ENCODE measurements around the gene PHLDB1.

PHLDB1 gene

GRCh38 chr11:118652681-118653181, 45.3 kb downstream of the PHLDB1 start:
- Histone ChIP-seq H3K9ac (ENCODE audit: low read length) (no peak overlapping the region), H3K9me3 (ENCODE audit: low read length) (no peaks in the 10 kb centered on the region), H3K27me3 (ENCODE audit: insufficient read depth, low read length) (no peaks in the 10 kb centered on the region; the same call in 1 of the 2 replicates), H3F3A (ENCODE audit: insufficient read depth, low read length) (no peaks in the 10 kb centered on the region), H3K4me3 (ENCODE audit: low read depth, low read length, poor library complexity, severe bottlenecking) (no peak overlapping the region), H3K9me2 (ENCODE audit: low read depth, low read length) (no peaks in the 10 kb centered on the region), H3K79me2 (ENCODE audit: insufficient read depth, low read length) (no peaks in the 10 kb centered on the region), H2AFZ (ENCODE audit: low read length) (no peak overlapping the region), H3K36me3 (ENCODE audit: insufficient read depth, low read length) (no peaks in the 10 kb centered on the region), H3K4me1 (ENCODE audit: insufficient read depth, low read length, severe bottlenecking) (no peaks in the 10 kb centered on the region), H3K4me2 (ENCODE audit: low read length) (no peak overlapping the region), H4K20me1 (ENCODE audit: insufficient read depth, low read length) (no peaks in the 10 kb centered on the region), H3K27ac (ENCODE audit: low read depth, low read length, poor library complexity, severe bottlenecking) (no peak overlapping the region)
- TF ChIP-seq CTCF (IDR thresholded peaks at IDR 0.05; ENCODE audit: low read length) (no peak), EZH2 (IDR thresholded peaks at IDR 0.05; ENCODE audit: borderline replicate concordance, low read length) (no peak)

- no peak for TF ChIP-seq CTCF (IDR thresholded peaks at IDR 0.05; ENCODE audit: low read length)
- no peak for TF ChIP-seq EZH2 (IDR thresholded peaks at IDR 0.05; ENCODE audit: borderline replicate concordance, low read length)
- Histone ChIP-seq H2AFZ (ENCODE audit: low read length) (no peak overlapping the region), H4K20me1 (ENCODE audit: insufficient read depth, low read length) (no peaks in the 10 kb centered on the region), H3K4me2 (ENCODE audit: low read length) (no peak overlapping the region), H3K4me1 (ENCODE audit: insufficient read depth, low read length, severe bottlenecking) (no peaks in the 10 kb centered on the region), H3K4me3 (ENCODE audit: low read depth, low read length, poor library complexity, severe bottlenecking) (no peak overlapping the region), H3K27me3 (ENCODE audit: insufficient read depth, low read length) (no peaks in the 10 kb centered on the region; the same call in 1 of the 2 replicates), H3K27ac (ENCODE audit: low read depth, low read length, poor library complexity, severe bottlenecking) (no peak overlapping the region), H3F3A (ENCODE audit: insufficient read depth, low read length) (no peaks in the 10 kb centered on the region), H3K36me3 (ENCODE audit: insufficient read depth, low read length) (no peaks in the 10 kb centered on the region), H3K9ac (ENCODE audit: low read length) (no peak overlapping the region), H3K9me2 (ENCODE audit: low read depth, low read length) (no peaks in the 10 kb centered on the region), H3K79me2 (ENCODE audit: insufficient read depth, low read length) (no peaks in the 10 kb centered on the region), H3K9me3 (ENCODE audit: low read length) (no peaks in the 10 kb centered on the region)
Observed at GRCh38 chr11:118653684-118654390, 46.4 kb downstream of the PHLDB1 start.

- H3K9ac ChIP-seq (ENCODE audit: low read length): no peak overlapping the region
- H3K27ac ChIP-seq (ENCODE audit: low read depth, low read length, poor library complexity, severe bottlenecking): no peak overlapping the region
- H3K4me1 ChIP-seq (ENCODE audit: insufficient read depth, low read length, severe bottlenecking): no peaks in the 10 kb centered on the region
- H3K9me2 ChIP-seq (ENCODE audit: low read depth, low read length): no peaks in the 10 kb centered on the region
- no peaks in the 10 kb centered on the region for H3F3A ChIP-seq (ENCODE audit: insufficient read depth, low read length)
- no peak overlapping the region for H3K4me2 ChIP-seq (ENCODE audit: low read length)
- H3K27me3 ChIP-seq (ENCODE audit: insufficient read depth, low read length): no peaks in the 10 kb centered on the region; the same call in 1 of the 2 replicates
- H2AFZ ChIP-seq (ENCODE audit: low read length): no peak overlapping the region
- H3K9me3 ChIP-seq (ENCODE audit: low read length): no peaks in the 10 kb centered on the region
- no peaks in the 10 kb centered on the region for H3K79me2 ChIP-seq (ENCODE audit: insufficient read depth, low read length)
- no peaks in the 10 kb centered on the region for H4K20me1 ChIP-seq (ENCODE audit: insufficient read depth, low read length)
- TF ChIP-seq CTCF (IDR thresholded peaks at IDR 0.05; ENCODE audit: low read length): no peak
- no peak for TF ChIP-seq EZH2 (IDR thresholded peaks at IDR 0.05; ENCODE audit: borderline replicate concordance, low read length)
- H3K4me3 ChIP-seq (ENCODE audit: low read depth, low read length, poor library complexity, severe bottlenecking): no peak overlapping the region
- no peaks in the 10 kb centered on the region for H3K36me3 ChIP-seq (ENCODE audit: insufficient read depth, low read length)
Observed at GRCh38 chr11:118655486-118656190, 48.2 kb downstream of the PHLDB1 start.

Measured in OCI-LY1 (cell line).